IPS-15b (cell line): ENCODE results near the gene ARL2BP.
A peak's percentile ranks its signal among the peaks of the same experiment; 100 is the strongest.

ENCODE experiments used
- H3K27me3 ChIP-seq: one replicate; pipeline ENCODE4 v1.6.1; 2013; ENCODE audit warnings: low read length; ENCODE audit not compliant: control insufficient read depth, insufficient read depth
- H3K36me3 ChIP-seq: one replicate; pipeline ENCODE4 v1.6.1; 2013; ENCODE audit warnings: low read length; ENCODE audit not compliant: control insufficient read depth, insufficient read depth
- H3K4me1 ChIP-seq: one replicate; pipeline ENCODE4 v1.6.1; 2013; ENCODE audit warnings: mild to moderate bottlenecking, low read length; ENCODE audit not compliant: control insufficient read depth, insufficient read depth
- H3K4me3 ChIP-seq: one replicate; pipeline ENCODE4 v1.5.1; 2013; ENCODE audit warnings: low read depth, low read length
- H3K9ac ChIP-seq: one replicate; pipeline ENCODE4 v1.6.1; 2013; ENCODE audit warnings: low read depth, mild to moderate bottlenecking, low read length
- H3K9me3 ChIP-seq: one replicate; pipeline ENCODE4 v1.6.1; 2013; ENCODE audit warnings: mild to moderate bottlenecking, low read length; ENCODE audit not compliant: control insufficient read depth, insufficient read depth

ARL2BP gene

GRCh38 chr16:57258226-57258909, 13.3 kb downstream of the ARL2BP start:
- Histone ChIP-seq H3K9ac (no peak overlapping the region), H3K27me3 (no peaks in the 10 kb centered on the region), H3K4me1 (peaks cover 7% of the 10 kb centered on the region), H3K9me3 (no peaks in the 10 kb centered on the region), H3K36me3 (no peaks in the 10 kb centered on the region), H3K4me3 (no peak overlapping the region)

- Histone ChIP-seq H3K4me1 (peaks cover 7% of the 10 kb centered on the region), H3K27me3 (no peaks in the 10 kb centered on the region), H3K4me3 (no peak overlapping the region), H3K9me3 (no peaks in the 10 kb centered on the region), H3K36me3 (no peaks in the 10 kb centered on the region), H3K9ac (no peak overlapping the region)
Measured at GRCh38 chr16:57258910-57259475, 13.9 kb downstream of the ARL2BP start.

GRCh38 chr16:57260294-57260929, 15.4 kb downstream of the ARL2BP start:
- Histone ChIP-seq H3K36me3 (no peaks in the 10 kb centered on the region), H3K9me3 (no peaks in the 10 kb centered on the region), H3K4me3 (no peak overlapping the region), H3K9ac (peak overlapping the region; percentile 54), H3K4me1 (peaks cover 7% of the 10 kb centered on the region), H3K27me3 (no peaks in the 10 kb centered on the region)

GRCh38 chr16:57261806-57262205, 16.7 kb downstream of the ARL2BP start:
- H3K36me3 ChIP-seq: no peaks in the 10 kb centered on the region

GRCh38 chr16:57262841-57263540, 17.9 kb downstream of the ARL2BP start:
- Histone ChIP-seq H3K27me3 (no peaks in the 10 kb centered on the region), H3K36me3 (no peaks in the 10 kb centered on the region), H3K9me3 (no peaks in the 10 kb centered on the region), H3K4me1 (peaks cover 7% of the 10 kb centered on the region), H3K4me3 (no peak overlapping the region), H3K9ac (no peak overlapping the region)

More at GRCh38 chr16:57261806-57262205, 16.7 kb downstream of the ARL2BP start:
- no peak overlapping the region for H3K9ac ChIP-seq
- H3K4me3 ChIP-seq: no peak overlapping the region
- H3K4me1 ChIP-seq: peaks cover 7% of the 10 kb centered on the region
- H3K9me3 ChIP-seq: no peaks in the 10 kb centered on the region
- H3K27me3 ChIP-seq: no peaks in the 10 kb centered on the region

- H3K4me3 ChIP-seq: no peak overlapping the region
- peaks cover 7% of the 10 kb centered on the region for H3K4me1 ChIP-seq
- H3K27me3 ChIP-seq: no peaks in the 10 kb centered on the region
- no peaks in the 10 kb centered on the region for H3K36me3 ChIP-seq
- H3K9me3 ChIP-seq: no peaks in the 10 kb centered on the region
- H3K9ac ChIP-seq: no peak overlapping the region
Measured at GRCh38 chr16:57263541-57264351, 18.7 kb downstream of the ARL2BP start.

- Histone ChIP-seq H3K27me3 (no peaks in the 10 kb centered on the region), H3K9ac (no peak overlapping the region), H3K4me3 (no peak overlapping the region), H3K9me3 (no peaks in the 10 kb centered on the region), H3K36me3 (no peaks in the 10 kb centered on the region), H3K4me1 (peaks cover 7% of the 10 kb centered on the region)
Measured at GRCh38 chr16:57264381-57264780, 19.3 kb downstream of the ARL2BP start.

GRCh38 chr16:57264950-57265371, 19.9 kb downstream of the ARL2BP start:
- Histone ChIP-seq H3K9me3 (no peaks in the 10 kb centered on the region), H3K9ac (no peak overlapping the region), H3K4me3 (no peak overlapping the region), H3K27me3 (no peaks in the 10 kb centered on the region), H3K36me3 (no peaks in the 10 kb centered on the region), H3K4me1 (peaks cover 5% of the 10 kb centered on the region)

GRCh38 chr16:57265850-57266530, 20.9 kb downstream of the ARL2BP start:
- Histone ChIP-seq H3K36me3 (no peaks in the 10 kb centered on the region), H3K9me3 (no peaks in the 10 kb centered on the region), H3K27me3 (no peaks in the 10 kb centered on the region), H3K9ac (no peak overlapping the region), H3K4me3 (no peak overlapping the region), H3K4me1 (peaks cover 2% of the 10 kb centered on the region)

- H3K4me1 ChIP-seq: peaks cover 2% of the 10 kb centered on the region
Measured at GRCh38 chr16:57266531-57267260, 21.6 kb downstream of the ARL2BP start.

More at GRCh38 chr16:57266531-57267260, 21.6 kb downstream of the ARL2BP start:
- no peaks in the 10 kb centered on the region for H3K36me3 ChIP-seq
- H3K9ac ChIP-seq: no peak overlapping the region
- H3K27me3 ChIP-seq: no peaks in the 10 kb centered on the region
- no peaks in the 10 kb centered on the region for H3K9me3 ChIP-seq
- H3K4me3 ChIP-seq: no peak overlapping the region
